Testis (tissue), 2 donors: Measurements from ENCODE around the gene LARGE1.

ENCODE experiments used
- POLR2A ChIP-seq: fragments of 450-650 bp; IDR thresholded peaks from one replicate; pipeline ENCODE4 v1.6.1; 2017; ENCODE audit warnings: antibody characterized with exemption, mild to moderate bottlenecking, moderate library complexity
- TF ChIP-seq, protein P1 (sequence below), 3 experiments: fragments of 450-650 bp in 2 of 3; fragments of 200-600 bp in 1 of 3; sonication (generic) in 1 of 3; IDR thresholded peaks; one replicate each; pipeline ENCODE4 v1.5.1; 2016 to 2019; ENCODE audit warnings: antibody characterized with exemption in 3 of 3, mild to moderate bottlenecking in 2 of 3, moderate library complexity in 1 of 3

DNA sequence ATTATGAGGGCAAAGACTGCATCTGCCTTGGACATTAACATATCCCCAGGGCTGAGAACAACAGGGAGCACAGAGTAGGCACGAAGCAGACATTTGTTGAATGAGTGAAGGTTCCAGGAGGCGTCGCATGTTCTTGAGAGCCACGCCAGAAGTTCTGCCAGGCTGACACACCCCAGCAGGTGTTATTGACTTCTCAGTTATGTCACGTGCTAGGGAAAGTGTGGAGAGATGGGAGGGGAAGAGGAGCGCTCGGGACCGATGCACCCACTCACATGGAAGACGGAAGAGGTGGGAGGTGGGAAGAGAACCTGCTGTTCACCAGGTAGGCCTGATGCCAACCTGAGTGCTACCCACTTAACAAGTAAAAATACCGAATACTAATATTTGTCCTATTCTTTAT is 232.8 kb downstream of the LARGE1 start:
- TF ChIP-seq, protein P1, sequence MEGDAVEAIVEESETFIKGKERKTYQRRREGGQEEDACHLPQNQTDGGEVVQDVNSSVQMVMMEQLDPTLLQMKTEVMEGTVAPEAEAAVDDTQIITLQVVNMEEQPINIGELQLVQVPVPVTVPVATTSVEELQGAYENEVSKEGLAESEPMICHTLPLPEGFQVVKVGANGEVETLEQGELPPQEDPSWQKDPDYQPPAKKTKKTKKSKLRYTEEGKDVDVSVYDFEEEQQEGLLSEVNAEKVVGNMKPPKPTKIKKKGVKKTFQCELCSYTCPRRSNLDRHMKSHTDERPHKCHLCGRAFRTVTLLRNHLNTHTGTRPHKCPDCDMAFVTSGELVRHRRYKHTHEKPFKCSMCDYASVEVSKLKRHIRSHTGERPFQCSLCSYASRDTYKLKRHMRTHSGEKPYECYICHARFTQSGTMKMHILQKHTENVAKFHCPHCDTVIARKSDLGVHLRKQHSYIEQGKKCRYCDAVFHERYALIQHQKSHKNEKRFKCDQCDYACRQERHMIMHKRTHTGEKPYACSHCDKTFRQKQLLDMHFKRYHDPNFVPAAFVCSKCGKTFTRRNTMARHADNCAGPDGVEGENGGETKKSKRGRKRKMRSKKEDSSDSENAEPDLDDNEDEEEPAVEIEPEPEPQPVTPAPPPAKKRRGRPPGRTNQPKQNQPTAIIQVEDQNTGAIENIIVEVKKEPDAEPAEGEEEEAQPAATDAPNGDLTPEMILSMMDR (IDR thresholded peaks at IDR 0.05) = no peak
- no peak for TF ChIP-seq POLR2A
